ENCODE results near the gene STRA8.

The STRA8 gene

GRCh38 chr7:135260930-135261721, 27.5 kb downstream of the STRA8 start:
- intact Hi-C loops (cut with DNase I), result no loop called here
- DNase-seq, result peak in 6 of 10 donors; percentile 28 to 88 (median 42)

- DNase-seq, result no peak
- intact Hi-C loops (cut with DNase I), result no loop called here
Measured at GRCh38 chr7:135262623-135263320, 29.1 kb downstream of the STRA8 start.

GRCh38 chr7:135263321-135263970, 29.8 kb downstream of the STRA8 start:
- intact Hi-C loops (cut with DNase I), result no loop called here
- DNase-seq, result no peak

GRCh38 chr7:135265637-135266036, 32.0 kb downstream of the STRA8 start:
- no peak for DNase-seq
- intact Hi-C loops (cut with DNase I), result no loop called here

DNA sequence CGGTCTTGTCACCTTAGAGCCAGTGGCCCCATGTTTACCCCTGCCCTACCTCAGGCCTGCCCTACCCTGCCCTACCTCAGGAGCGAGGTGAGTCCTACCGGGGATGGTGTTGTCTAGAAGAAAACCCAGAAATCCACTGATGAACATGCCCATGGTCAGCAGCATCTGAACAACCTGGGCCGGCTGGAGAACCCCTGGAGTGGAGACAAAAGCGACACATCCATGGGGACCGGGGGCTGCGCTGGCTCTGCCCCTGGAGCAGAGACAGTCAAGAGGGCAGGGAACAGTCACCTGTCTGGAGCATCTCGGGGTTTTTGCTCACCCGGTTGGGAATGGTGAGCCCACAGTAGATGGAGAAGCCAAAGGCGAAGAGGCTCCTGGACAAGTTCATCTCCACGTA, 36.3 kb downstream of the STRA8 start:
- DNase-seq, result no peak
- intact Hi-C loops (cut with DNase I), result no loop called here

- DNase-seq, result no peak
- intact Hi-C loops (cut with DNase I), result no loop called here
Measured at GRCh38 chr7:135270577-135271254, 37.1 kb downstream of the STRA8 start.

DNA sequence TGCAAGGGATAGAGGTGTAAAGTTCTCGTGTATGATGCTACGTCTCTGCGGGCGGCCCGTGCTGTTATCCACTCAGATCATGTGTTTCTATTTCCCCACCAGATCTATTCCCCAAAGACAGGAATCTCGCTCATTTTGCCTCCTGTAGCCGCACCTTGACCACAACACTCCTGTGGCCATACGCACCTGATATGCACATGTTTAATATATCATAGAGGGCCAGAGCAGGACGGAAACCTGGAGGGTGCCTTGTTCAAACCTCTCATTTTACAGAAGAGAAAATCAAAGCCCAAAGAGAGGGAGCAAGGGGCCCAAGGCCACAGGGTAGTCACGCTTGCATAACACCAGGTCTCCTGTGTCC, 37.6 kb downstream of the STRA8 start:
- intact Hi-C loops (cut with DNase I), result no loop called here

DNA sequence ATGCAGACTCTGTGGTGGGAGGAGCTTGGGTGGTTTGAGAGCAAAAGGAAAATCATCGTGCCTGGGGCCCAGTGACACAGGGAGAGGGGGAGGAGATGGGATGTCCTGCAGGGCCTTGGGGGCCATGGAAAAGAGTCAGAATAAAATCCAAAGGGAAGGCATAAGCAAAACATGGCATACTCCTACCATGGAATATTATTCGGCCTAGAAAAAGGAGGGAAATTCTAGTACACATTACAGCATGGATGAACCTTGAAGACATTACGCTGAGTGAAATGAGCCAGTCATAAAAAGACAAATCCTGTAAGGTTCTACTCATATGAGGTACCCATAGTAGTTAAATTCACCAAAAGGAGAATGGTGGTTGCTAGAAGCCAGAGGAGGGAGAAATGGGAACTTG, 38.7 kb downstream of the STRA8 start:
- DNase-seq, result no peak
- intact Hi-C loops (cut with DNase I), result no loop called here

More for the DNA sequence above, 37.6 kb downstream of the STRA8 start:
- no peak for DNase-seq

DNA sequence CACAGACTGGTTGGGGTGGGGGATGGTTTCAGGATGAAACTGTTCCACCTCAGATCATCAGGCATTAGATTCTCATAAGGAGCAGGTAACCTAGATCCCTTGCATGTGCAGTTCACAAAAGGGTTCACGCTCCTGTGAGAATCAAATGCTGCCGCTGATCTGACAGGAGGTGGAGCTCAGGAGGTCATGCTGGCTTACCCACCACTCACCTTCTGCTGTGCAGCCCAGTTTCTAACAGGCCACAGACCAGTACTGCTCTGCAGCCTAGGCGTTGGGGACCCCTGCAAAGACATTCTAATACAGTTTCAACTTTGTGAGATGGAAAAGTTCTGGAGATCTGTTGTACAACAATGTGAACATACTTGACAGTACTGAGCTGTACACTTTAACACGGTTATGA, 39.9 kb downstream of the STRA8 start:
- intact Hi-C loops (cut with DNase I), result no loop called here
- no peak for DNase-seq

GRCh38 chr7:135274495-135275268, 41.0 kb downstream of the STRA8 start:
- intact Hi-C loops (cut with DNase I), result no loop called here
- DNase-seq, result peak in 8 of 10 donors; percentile 29 to 94 (median 76)

GRCh38 chr7:135275971-135276580, 42.4 kb downstream of the STRA8 start:
- DNase-seq, result no peak

DNA sequence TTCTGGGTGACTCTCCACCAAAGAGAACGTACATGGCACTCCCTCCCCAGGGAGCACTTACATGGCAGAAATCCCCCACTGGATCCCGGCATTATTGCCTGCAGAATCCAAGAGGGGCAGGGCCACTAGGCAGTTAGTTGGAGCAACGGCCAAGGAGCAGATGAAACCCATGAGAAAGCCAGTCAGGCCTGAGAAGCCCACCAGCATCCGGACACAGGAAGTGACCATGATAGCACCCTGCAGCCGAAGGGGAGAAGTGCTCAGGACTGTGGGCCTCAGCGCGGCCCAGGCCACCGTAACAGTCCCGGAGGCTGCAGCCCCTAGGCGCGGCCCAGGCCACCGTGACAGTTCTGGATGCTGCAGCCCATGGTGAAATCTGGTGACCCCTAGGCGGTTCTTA, 43.5 kb downstream of the STRA8 start:
- no peak for DNase-seq
- intact Hi-C loops (cut with DNase I), result no loop called here

More at GRCh38 chr7:135275971-135276580, 42.4 kb downstream of the STRA8 start:
- intact Hi-C loops (cut with DNase I), result no loop called here

GRCh38 chr7:135281363-135281949, 47.8 kb downstream of the STRA8 start:
- DNase-seq, result peak; percentile 60 to 96 (median 80)
- intact Hi-C loops (cut with DNase I), result loop anchor here (1.0 to 10.0 kb wide), 5 partner anchors 53 to 381 kb away; partner anchors contain the start of genes CNOT4, NUP205 and STMP1

GRCh38 chr7:135282561-135283254, 49.1 kb downstream of the STRA8 start:
- intact Hi-C loops (cut with DNase I), result loop anchor here (5.0 to 10.0 kb wide), 2 partner anchors 52 to 380 kb away; partner anchors contain the start of gene STMP1
- no peak for DNase-seq

DNA sequence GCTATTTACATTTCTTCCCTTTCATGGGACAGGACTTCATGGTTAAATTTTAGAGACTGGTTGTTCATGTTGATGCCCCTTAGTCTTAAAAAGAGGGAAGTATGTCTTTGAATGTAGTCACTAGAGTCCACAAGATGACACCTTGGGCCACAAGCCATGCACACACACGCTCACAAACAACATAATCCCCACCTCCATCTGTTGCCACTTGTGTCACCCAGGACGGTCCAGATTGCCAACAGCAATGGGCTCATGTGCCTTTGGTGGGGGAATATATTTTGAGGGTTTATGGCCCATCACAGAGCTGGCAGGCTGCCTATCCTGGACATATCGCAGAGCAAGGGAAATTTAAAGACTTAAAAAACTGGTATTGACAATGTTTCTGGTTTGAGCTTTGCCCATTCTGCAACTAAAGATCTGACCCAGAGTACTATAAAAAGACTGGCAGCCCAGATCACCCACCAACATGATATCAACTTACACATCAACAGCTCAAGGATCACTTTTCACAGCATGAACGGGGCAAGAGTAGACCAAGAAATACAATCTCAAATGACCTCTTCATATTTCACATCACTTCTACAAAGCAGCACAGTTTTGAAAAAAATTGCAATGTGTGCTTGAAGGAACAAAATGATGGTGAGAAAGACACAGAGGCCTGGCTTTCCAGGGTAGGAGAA, 50.5 kb downstream of the STRA8 start:
- intact Hi-C loops (cut with DNase I), result loop anchor here (5.0 to 10.0 kb wide), 2 partner anchors 51 to 378 kb away; partner anchors contain the start of gene STMP1
- no peak for DNase-seq

DNA sequence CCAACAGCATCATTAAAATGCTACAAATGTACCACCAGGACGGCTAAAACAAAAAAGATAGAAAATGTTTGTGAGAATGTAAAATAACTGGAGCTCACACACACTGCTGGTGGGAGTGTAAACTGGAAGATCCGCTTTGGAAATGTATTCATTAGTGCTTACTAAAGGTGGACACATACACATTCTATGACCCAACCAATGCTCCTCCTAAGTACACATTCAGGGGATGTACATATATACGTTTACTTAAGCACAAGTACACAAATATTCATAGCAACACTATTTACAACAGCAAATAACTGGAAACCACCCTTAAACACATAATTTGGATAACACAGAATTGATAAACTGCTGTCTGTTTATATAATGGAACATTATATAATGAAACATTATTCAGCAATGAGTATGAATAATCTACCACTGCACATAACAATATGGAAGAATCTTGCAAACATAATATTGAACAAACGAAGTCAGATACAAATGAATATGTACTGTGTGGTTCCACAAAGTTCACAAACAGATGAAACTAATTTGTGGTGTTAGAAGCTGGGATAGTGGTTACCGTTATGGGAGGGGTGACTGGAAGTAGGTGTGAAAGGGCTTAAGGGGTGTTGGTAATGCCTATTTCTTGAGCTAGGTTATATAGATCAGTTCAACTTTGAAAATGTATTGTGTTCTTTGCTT, 52.1 kb downstream of the STRA8 start:
- intact Hi-C loops (cut with DNase I), result loop anchor here (10.0 kb wide), 1 partner anchor 49 kb away; no protein-coding TSS in a partner anchor
- DNase-seq, result no peak

DNA sequence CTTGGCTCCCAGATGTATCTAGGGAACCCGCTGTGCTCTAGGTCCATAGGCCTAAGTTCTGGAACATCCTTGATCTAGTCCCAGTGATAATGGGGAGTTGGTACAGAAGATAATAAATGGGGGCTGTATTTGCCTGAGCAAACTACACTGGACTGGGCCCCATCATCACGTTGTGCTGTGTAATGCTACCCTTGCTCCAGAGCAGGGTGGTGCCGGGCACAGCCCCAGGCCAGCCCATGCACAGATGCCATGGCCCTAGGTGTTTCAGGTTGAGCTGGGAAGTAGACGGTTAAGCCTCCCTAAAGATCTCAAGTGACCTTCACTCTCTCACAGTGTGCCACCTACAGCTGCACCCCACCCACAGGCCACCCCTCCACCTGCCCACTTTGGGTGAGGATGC, 53.2 kb downstream of the STRA8 start:
- intact Hi-C loops (cut with DNase I), result loop anchor here (10.0 kb wide), 1 partner anchor 48 kb away; no protein-coding TSS in a partner anchor

More for the DNA sequence above, 53.2 kb downstream of the STRA8 start:
- DNase-seq, result peak in 1 of 10 donors; percentile 36
